H7 (cell line): ENCODE results near the gene PPTC7. TPM values are rescaled to one million over a fixed set of nuclear protein-coding genes. Genes with fewer than 3 reads are reported as not detected.

Experiments
- DNase-seq: peaks from one replicate; pipeline ENCODE4 v3.0.0; 2012
- H3K27me3 ChIP-seq: 2 replicates; pipeline ENCODE4 v1.6.0; 2011; ENCODE audit warnings: mild to moderate bottlenecking, low read length; ENCODE audit not compliant: control insufficient read depth, insufficient read depth
- H3K36me3 ChIP-seq: replicated peaks from 2 replicates; pipeline ENCODE4 v1.5.1; 2011; ENCODE audit warnings: low read length; ENCODE audit not compliant: control insufficient read depth, insufficient read depth
- H3K4me3 ChIP-seq: 2 replicates; pipeline ENCODE4 v1.5.1; 2011; ENCODE audit warnings: low read depth, mild to moderate bottlenecking, control low read depth, low read length, moderate library complexity; ENCODE audit not compliant: insufficient read depth
- total RNA-seq: library from RNA; depleted of rRNA; stranded (reverse); fragments of >200 nt; shearing (Covaris generic); gene quantifications from 2 replicates; pipeline ENCODE4 v1.2.3, GENCODE V29; 2014; rRNA removed

PPTC7 gene
- total RNA-seq, 1 experiment from 2014 or later = 4.6 TPM

DNA sequence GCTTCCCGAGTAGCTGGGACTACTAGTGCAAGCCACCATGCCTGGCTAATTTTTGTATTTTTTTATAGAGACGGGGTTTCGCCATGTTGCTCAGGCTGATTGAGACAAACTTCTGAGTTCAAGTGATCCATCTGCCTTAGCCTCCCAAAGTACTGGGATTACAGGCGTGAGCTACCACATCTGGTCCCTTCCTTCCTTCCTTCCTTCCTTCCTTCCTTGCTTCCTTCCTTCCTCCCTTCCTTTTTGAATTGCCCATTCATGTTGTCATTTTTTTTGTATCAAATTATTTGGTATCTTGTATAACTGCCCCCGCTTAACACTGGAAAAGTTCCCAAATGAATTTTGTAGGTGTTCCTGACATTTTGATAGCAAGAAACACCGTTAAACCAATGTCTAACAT is 69.3 kb downstream of the PPTC7 start:
- Histone ChIP-seq H3K4me3 (no peak overlapping the region), H3K27me3 (no peaks in the 10 kb centered on the region), H3K36me3 (no peaks in the 10 kb centered on the region)
- no peak for DNase-seq

DNA sequence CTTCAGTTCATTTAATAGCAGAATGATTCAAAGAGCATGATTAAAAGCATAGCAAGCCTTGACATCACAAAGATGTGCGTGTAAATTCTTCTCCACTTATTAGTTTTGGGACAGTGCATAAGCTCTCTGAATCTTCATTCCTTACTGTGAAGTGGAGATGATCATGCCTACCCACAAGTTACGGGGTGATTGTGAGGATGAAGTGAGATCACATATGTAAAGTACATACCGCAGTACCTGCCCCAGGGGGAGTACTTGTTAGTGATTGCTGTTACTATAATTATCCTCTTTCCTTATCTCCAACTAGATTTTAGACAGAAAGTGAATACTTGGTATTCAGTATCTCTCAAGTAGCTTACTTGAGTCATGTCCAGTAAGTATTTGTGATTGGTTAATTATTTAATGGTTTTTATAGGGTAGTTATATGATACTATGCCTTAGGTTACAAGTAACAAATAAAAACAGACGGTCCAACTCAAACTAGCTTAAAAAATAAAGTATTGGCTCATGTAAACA is 75.0 kb downstream of the PPTC7 start:
- Histone ChIP-seq H3K27me3 (no peaks in the 10 kb centered on the region; the same call in 1 of the 2 replicates), H3K36me3 (no peaks in the 10 kb centered on the region), H3K4me3 (no peak overlapping the region)
- DNase-seq = no peak

DNA sequence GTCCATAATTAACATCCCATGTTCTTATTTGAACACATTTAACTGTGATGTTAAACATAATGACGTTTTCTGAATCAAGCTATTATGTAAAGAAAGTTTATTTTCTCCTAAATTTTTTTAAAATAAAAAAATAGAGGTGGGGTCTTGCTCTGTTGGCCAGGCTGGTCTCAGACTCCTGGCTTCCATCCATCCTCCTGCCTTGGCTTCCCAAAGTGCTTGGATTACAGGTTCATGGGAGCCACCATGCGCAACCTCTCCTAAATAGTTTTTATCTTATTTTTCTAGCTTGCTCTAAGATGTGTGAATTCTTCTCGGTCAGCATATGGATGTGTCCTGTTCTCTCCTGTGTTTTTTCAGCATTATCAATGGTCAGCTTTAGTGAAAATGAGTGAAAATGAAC is 77.8 kb downstream of the PPTC7 start:
- Histone ChIP-seq H3K36me3 (no peaks in the 10 kb centered on the region), H3K4me3 (no peak overlapping the region), H3K27me3 (peaks cover 3% of the 10 kb centered on the region; the same call in 1 of the 2 replicates)
- DNase-seq = no peak

DNA sequence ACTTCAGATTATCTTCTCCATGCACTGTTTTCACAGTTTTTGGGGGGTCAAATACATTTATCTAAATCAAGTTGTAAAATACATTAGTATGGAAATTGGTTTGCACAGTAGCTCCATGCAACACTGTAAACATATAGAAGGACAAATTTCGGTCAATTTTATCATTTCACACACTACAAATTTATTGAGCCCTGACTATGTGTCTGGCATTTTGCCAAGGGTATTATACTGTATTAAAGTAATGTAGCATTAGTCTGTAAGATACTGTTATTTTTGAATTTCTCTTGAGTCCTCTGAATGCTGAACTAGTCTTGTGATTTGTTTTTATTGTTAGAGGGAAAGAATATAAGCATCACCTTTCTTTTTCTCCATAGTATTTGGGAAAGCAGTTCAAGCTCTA is 79.7 kb downstream of the PPTC7 start:
- H3K27me3 ChIP-seq = peaks cover 3% of the 10 kb centered on the region; the same call in 1 of the 2 replicates
- no peaks in the 10 kb centered on the region for H3K36me3 ChIP-seq
- H3K4me3 ChIP-seq = no peak overlapping the region
- no peak for DNase-seq

DNA sequence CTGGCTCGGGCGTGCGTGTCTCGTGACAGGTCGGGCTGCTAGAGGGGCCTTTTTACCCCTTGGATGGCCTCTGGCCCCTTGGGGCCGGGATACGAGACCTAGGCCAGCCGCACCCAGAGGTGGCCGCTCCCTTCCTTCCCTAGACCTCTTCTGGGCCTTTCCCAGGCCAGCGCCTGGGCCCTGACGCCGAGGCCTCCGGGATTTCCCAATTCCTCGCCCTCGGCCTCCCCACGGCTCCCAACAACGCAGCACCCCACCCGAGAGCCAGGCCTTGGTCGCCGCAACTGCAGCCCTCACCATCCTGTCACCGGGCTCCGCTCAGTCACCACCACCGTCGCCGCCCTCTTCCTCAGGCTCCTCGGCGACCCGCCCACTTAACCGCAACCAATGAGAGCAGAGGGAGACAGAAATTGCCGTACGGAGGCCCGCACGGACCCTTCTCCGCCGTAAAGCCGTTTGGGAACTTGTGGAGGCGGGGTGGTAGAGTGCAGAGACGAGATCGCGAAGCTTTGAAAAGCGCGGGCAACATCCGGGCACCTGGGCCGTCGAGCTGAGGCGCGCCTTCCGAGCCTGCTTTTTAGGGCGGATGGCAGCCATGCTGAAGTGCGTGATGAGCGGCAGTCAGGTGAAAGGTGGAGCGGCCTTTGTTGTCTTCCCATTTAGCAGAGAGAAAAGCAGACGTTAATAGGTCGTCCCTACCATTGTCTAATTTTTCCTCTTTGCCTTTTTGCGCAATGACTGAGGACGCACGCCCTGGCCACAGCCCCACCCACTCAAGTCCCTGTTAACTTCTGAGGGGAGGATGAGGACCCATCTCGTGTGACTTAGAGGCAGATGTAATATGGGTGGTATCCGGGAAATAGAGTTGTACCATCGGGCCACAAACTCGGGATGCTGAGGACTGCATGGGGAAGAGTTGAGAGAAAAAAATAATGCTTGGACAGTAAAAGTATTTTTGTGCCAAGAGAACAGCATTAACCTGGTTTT is 81.1 kb downstream of the PPTC7 start, which contains the start of the genes RAD9B and VPS29:
RAD9B (plus strand) TSS at position 580 of the 987 bp plus-strand sequence; CDS start at position 587, 7 bp downstream.
VPS29 (minus strand) TSS at position 360 of the 987 bp plus-strand sequence; CDS start at position 300, 60 bp downstream.
- DNase-seq = peak; percentile 92
- Histone ChIP-seq H3K27me3 (peaks cover 3% of the 10 kb centered on the region; the same call in 1 of the 2 replicates), H3K4me3 (peak within 1 kb of the TSS; percentile 97), H3K36me3 (no peaks in the 10 kb centered on the region)

DNA sequence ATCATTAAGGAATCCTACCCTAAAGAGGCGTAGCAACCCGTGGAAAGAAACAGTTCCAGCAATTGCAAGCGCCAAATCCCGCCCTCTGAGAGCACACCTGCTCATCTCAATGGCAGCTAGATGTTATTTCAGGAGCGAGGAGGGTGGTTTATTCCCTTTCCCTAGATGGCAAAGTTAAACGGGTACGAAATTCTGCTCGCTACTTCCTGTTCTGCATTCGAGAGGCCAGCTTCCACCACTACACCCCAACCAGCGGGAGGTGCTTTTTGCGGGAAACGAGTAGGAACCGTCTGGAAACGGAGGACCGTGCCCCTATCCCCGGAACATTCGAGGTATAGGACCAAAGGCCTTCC is 81.7 kb downstream of the PPTC7 start:
- Histone ChIP-seq H3K27me3 (peaks cover 3% of the 10 kb centered on the region; the same call in 1 of the 2 replicates), H3K4me3 (peak overlapping the region; percentile 97), H3K36me3 (no peaks in the 10 kb centered on the region; the same call in 1 of the 2 replicates)
- peak; percentile 61 for DNase-seq

DNA sequence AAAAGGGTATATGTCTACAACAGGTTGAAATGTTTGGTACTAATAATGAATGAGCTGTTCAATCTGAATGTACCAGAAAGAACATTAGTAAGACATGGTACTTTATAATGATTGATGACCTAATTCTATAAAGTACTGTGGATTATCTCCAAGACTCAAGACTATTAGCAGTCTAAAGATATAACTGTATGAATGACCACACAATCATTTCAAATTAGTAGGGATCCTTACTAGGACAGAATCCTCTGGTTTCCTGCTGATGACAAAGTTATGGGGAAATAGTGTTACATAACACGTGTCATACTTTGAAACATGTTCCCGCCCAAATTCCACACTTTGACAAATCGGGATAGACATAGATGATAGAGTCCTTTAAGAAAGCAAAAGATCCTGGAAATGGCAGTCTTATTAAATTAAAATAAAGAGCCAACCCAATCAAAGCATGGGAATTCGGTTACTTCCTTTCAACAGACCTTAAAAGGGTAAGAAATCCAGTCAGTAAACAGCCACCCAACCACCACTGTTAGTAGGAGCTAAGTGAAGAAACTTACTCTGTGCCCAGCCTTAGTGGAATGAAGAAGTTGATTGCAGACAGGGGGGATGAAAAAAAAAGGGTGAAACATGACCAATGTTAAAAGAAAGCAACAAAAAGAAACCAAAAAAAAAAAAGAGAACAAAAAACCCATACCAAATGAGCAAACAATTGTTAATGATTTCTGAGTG is 84.0 kb downstream of the PPTC7 start:
- DNase-seq = no peak
- no peak overlapping the region for H3K4me3 ChIP-seq
- H3K36me3 ChIP-seq = peaks cover 2% of the 10 kb centered on the region

More for the DNA sequence above, 84.0 kb downstream of the PPTC7 start:
- H3K27me3 ChIP-seq = peaks cover 3% of the 10 kb centered on the region; the same call in 1 of the 2 replicates

Other genes with a start within 250 kb of the PPTC7 start
- gene ANAPC7, start 179.6 kb downstream of the PPTC7 start, total RNA-seq = 77.3 and 90.4 TPM in 2 replicates
- gene ARPC3, start 133.0 kb downstream of the PPTC7 start, total RNA-seq = 237 and 256 TPM in 2 replicates
- gene GPN3, start 115.1 kb downstream of the PPTC7 start, total RNA-seq = 32.7 and 37.5 TPM in 2 replicates
- gene FAM216A, start 114.5 kb downstream of the PPTC7 start, total RNA-seq = 22.4 and 34.7 TPM in 2 replicates
- 43.3 and 58.1 TPM in 2 replicates for gene VPS29, start 81.2 kb downstream of the PPTC7 start, total RNA-seq
- gene RAD9B, start 81.0 kb downstream of the PPTC7 start, total RNA-seq = not detected in 2 replicates
- gene TCTN1, start 30.8 kb upstream of the PPTC7 start, total RNA-seq = 6.2 and 7.8 TPM in 2 replicates
- 5.8 and 6.9 TPM in 2 replicates for gene HVCN1, start 105.8 kb upstream of the PPTC7 start, total RNA-seq
- gene PPP1CC, start 159.6 kb upstream of the PPTC7 start, total RNA-seq = 251 and 310 TPM in 2 replicates